ENCODE measurements around the gene SPTB. TPM values are rescaled to one million over a fixed set of nuclear protein-coding genes. Genes with fewer than 3 reads are reported as not detected.

Gene SPTB
- not detected in 2 replicates for total RNA-seq

- H3K36me3 ChIP-seq (ENCODE audit: control insufficient read depth, insufficient read depth, low read length): no peaks in the 10 kb centered on the region
- TF ChIP-seq CTCF (IDR thresholded peaks at IDR 0.05; ENCODE audit: insufficient read depth, low read length, severe bottlenecking): no peak
- peak within 1 kb of the TSS; percentile 27 for H3K4me3 ChIP-seq (ENCODE audit: low read depth, low read length)
- peaks cover 39% of the 10 kb centered on the region for H3K27me3 ChIP-seq (ENCODE audit: control insufficient read depth, insufficient read depth, low read length)
- DNase-seq (ENCODE audit: low read depth): no peak
- FAIRE-seq: no peak
Measured at GRCh38 chr14:64879635-64880220, at the start of gene SPTB. TSS of gene SPTB (minus strand) at chr14:64879907. CDS start at chr14:64823094, 56,813 bp downstream.

- DNase-seq (ENCODE audit: low read depth) (no peak), FAIRE-seq (no peak)
- H3K27me3 ChIP-seq (ENCODE audit: control insufficient read depth, insufficient read depth, low read length): no peaks in the 10 kb centered on the region
- no peak overlapping the region for H3K4me3 ChIP-seq (ENCODE audit: low read depth, low read length)
- no peak for TF ChIP-seq CTCF (IDR thresholded peaks at IDR 0.05; ENCODE audit: insufficient read depth, low read length, severe bottlenecking)
- peaks cover 12% of the 10 kb centered on the region for H3K36me3 ChIP-seq (ENCODE audit: control insufficient read depth, insufficient read depth, low read length)
Measured at GRCh38 chr14:64929014-64929359, 49.3 kb upstream of the SPTB start.

- DNase-seq (ENCODE audit: low read depth): no peak
- peaks cover 12% of the 10 kb centered on the region for H3K36me3 ChIP-seq (ENCODE audit: control insufficient read depth, insufficient read depth, low read length)
- no peak for TF ChIP-seq CTCF (IDR thresholded peaks at IDR 0.05; ENCODE audit: insufficient read depth, low read length, severe bottlenecking)
- no peak overlapping the region for H3K4me3 ChIP-seq (ENCODE audit: low read depth, low read length)
- no peaks in the 10 kb centered on the region for H3K27me3 ChIP-seq (ENCODE audit: control insufficient read depth, insufficient read depth, low read length)
- no peak for FAIRE-seq
Measured at GRCh38 chr14:64928239-64929013, 48.7 kb upstream of the SPTB start.

GRCh38 chr14:64927031-64927430, 47.3 kb upstream of the SPTB start:
- no peak overlapping the region for H3K4me3 ChIP-seq (ENCODE audit: low read depth, low read length)
- FAIRE-seq: no peak
- no peak for TF ChIP-seq CTCF (IDR thresholded peaks at IDR 0.05; ENCODE audit: insufficient read depth, low read length, severe bottlenecking)
- DNase-seq (ENCODE audit: low read depth): no peak
- H3K27me3 ChIP-seq (ENCODE audit: control insufficient read depth, insufficient read depth, low read length): no peaks in the 10 kb centered on the region
- peaks cover 11% of the 10 kb centered on the region for H3K36me3 ChIP-seq (ENCODE audit: control insufficient read depth, insufficient read depth, low read length)

- peaks cover 11% of the 10 kb centered on the region for H3K36me3 ChIP-seq (ENCODE audit: control insufficient read depth, insufficient read depth, low read length)
- no peak for DNase-seq (ENCODE audit: low read depth)
Measured at GRCh38 chr14:64926398-64926995, 46.8 kb upstream of the SPTB start.

More at GRCh38 chr14:64926398-64926995, 46.8 kb upstream of the SPTB start:
- Histone ChIP-seq H3K27me3 (ENCODE audit: control insufficient read depth, insufficient read depth, low read length) (no peaks in the 10 kb centered on the region), H3K4me3 (ENCODE audit: low read depth, low read length) (no peak overlapping the region)
- no peak for TF ChIP-seq CTCF (IDR thresholded peaks at IDR 0.05; ENCODE audit: insufficient read depth, low read length, severe bottlenecking)
- FAIRE-seq: peak; percentile 73

Data from bronchial epithelial cell (primary cell).